PFSK-1 (cell line): Measurements from ENCODE around the gene CSNK1G3.

Experiments used
- POLR2AphosphoS5 ChIP-seq: IDR thresholded peaks from 2 replicates; pipeline ENCODE4 v1.6.1; 2012; ENCODE audit warnings: low read depth, mild to moderate bottlenecking, control low read depth, low read length, moderate library complexity
- SIN3A ChIP-seq: IDR thresholded peaks from 2 replicates; pipeline ENCODE4 v1.6.1; 2012; ENCODE audit warnings: mild to moderate bottlenecking, low read length, moderate library complexity, borderline replicate concordance; ENCODE audit not compliant: insufficient read depth
- TAF1 ChIP-seq: IDR thresholded peaks from 2 replicates; pipeline ENCODE4 v1.6.1; 2012; ENCODE audit warnings: low read length, control low read depth, borderline replicate concordance; ENCODE audit not compliant: insufficient read depth
- TF ChIP-seq, protein P1 (sequence below), 2 experiments: IDR thresholded peaks; 2 replicates each; pipeline versions ENCODE4 v1.6.1 to v1.8.0; 2011 to 2012; ENCODE audit warnings: low read depth in 2 of 2, low read length in 2 of 2, control low read depth in 1 of 2, inconsistent platforms in 1 of 2, mild to moderate bottlenecking in 1 of 2, moderate library complexity in 1 of 2; ENCODE audit not compliant: insufficient read depth in 1 of 2

DNA sequence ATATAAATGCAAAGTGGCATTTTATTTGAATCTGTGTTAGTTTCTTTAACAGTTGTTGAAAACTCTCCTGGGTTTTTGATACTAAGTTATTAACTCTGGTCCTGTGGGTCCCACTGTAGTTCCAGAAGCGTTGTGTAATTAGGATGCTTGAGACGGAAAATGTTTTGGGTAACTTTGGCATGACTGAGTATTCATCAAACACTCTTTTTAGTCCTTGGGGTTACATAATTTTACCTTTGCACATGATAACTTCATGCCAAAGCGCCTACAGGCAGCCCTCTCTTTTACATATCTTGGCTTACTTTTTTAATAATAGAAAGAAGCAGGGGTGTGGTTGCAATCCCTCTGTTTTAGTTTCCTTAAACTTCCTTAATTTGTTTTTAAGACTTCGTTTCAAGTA lies 12.2 kb downstream of the CSNK1G3 start:
- TF ChIP-seq POLR2AphosphoS5: no peak
- TF ChIP-seq TAF1: no peak
- TF ChIP-seq, protein P1, sequence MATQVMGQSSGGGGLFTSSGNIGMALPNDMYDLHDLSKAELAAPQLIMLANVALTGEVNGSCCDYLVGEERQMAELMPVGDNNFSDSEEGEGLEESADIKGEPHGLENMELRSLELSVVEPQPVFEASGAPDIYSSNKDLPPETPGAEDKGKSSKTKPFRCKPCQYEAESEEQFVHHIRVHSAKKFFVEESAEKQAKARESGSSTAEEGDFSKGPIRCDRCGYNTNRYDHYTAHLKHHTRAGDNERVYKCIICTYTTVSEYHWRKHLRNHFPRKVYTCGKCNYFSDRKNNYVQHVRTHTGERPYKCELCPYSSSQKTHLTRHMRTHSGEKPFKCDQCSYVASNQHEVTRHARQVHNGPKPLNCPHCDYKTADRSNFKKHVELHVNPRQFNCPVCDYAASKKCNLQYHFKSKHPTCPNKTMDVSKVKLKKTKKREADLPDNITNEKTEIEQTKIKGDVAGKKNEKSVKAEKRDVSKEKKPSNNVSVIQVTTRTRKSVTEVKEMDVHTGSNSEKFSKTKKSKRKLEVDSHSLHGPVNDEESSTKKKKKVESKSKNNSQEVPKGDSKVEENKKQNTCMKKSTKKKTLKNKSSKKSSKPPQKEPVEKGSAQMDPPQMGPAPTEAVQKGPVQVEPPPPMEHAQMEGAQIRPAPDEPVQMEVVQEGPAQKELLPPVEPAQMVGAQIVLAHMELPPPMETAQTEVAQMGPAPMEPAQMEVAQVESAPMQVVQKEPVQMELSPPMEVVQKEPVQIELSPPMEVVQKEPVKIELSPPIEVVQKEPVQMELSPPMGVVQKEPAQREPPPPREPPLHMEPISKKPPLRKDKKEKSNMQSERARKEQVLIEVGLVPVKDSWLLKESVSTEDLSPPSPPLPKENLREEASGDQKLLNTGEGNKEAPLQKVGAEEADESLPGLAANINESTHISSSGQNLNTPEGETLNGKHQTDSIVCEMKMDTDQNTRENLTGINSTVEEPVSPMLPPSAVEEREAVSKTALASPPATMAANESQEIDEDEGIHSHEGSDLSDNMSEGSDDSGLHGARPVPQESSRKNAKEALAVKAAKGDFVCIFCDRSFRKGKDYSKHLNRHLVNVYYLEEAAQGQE (IDR thresholded peaks at IDR 0.05; ENCODE audit: insufficient read depth in 1 of 2, low read depth in 2 of 2, low read length in 2 of 2): no peak
- no peak for TF ChIP-seq SIN3A
